MM.1S (cell line): ENCODE measurements around the gene RIPOR3.

Experiments used
- CTCF ChIP-seq: fragments of 300-600 bp; sonication (generic); IDR thresholded peaks from 2 replicates; pipeline ENCODE4 v1.5.1; 2016; ENCODE audit warnings: antibody characterized with exemption, low read length, mixed read lengths
- EZH2 ChIP-seq: fragments of 300-600 bp; sonication (generic); optimal IDR thresholded peaks from 2 replicates; pipeline ENCODE3; 2017; ENCODE audit warnings: low read depth, mild to moderate bottlenecking, antibody characterized with exemption, low read length, mixed read lengths
- EZH2phosphoT487 ChIP-seq: fragments of 300-600 bp; sonication (generic); IDR thresholded peaks from 2 replicates; pipeline ENCODE4 v1.6.1; 2018; ENCODE audit warnings: antibody characterized with exemption, low read length

- TF ChIP-seq CTCF (no peak), EZH2 (no peak), EZH2phosphoT487 (no peak)
Observed at GRCh38 chr20:50693001-50693400, 1.7 kb upstream of the RIPOR3 start.
